ENCODE measurements around the gene UROS. TPM values are rescaled to one million over a fixed set of nuclear protein-coding genes. Genes with fewer than 3 reads are reported as not detected.
A peak's percentile ranks its signal among the peaks of the same experiment; 100 is the strongest.

UROS gene
- total RNA-seq, 4 donors from 2014 or later = 54.4 to 74.3 (median 69.6) TPM

DNA sequence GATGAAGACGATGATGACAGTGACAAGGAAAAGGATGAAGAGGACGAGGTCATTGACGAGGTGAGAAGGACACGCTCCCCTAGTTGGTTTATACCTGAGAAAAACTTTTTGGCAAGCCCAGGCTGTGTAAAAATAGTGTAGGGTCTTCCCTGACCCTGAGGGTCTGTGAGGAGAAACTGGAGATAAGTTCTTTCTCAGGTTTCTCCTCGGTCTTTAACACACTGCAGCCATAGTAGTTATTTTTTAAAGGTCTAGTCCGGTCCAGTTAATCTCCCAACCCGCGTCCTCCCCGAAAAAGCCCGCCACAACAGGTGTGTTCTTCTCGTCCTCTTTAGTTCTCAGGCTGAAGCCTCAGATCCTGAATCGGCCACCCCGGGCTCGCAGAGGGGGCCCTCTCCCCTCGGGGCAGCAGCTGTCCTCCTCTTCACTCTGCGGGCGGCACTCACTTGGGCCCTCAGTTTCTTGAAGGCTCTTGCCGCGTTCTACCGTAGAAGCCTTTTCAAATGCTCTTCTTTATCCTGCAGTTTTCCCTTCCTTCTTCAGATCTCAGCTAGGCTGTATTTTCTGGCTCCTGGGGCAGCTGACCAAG, 699 bp upstream of the UROS start:
- peak overlapping the region; percentile 89 to 98 (median 96) for H3K4me3 ChIP-seq (replicated peaks in 1 of 3)
- H3K4me1 ChIP-seq = peaks cover 27 to 30% of the 10 kb centered on the region in 2 donors
- no peaks in the 10 kb centered on the region for H3K9me3 ChIP-seq
- TF ChIP-seq, protein P1, sequence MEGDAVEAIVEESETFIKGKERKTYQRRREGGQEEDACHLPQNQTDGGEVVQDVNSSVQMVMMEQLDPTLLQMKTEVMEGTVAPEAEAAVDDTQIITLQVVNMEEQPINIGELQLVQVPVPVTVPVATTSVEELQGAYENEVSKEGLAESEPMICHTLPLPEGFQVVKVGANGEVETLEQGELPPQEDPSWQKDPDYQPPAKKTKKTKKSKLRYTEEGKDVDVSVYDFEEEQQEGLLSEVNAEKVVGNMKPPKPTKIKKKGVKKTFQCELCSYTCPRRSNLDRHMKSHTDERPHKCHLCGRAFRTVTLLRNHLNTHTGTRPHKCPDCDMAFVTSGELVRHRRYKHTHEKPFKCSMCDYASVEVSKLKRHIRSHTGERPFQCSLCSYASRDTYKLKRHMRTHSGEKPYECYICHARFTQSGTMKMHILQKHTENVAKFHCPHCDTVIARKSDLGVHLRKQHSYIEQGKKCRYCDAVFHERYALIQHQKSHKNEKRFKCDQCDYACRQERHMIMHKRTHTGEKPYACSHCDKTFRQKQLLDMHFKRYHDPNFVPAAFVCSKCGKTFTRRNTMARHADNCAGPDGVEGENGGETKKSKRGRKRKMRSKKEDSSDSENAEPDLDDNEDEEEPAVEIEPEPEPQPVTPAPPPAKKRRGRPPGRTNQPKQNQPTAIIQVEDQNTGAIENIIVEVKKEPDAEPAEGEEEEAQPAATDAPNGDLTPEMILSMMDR (IDR thresholded peaks at IDR 0.05) = no peak
- TF ChIP-seq POLR2A (IDR thresholded peaks at IDR 0.05) = no peak
- no peaks in the 10 kb centered on the region for H3K27me3 ChIP-seq
- peak overlapping the region in 2 of 3 donors; percentile 78 to 86 for H3K27ac ChIP-seq
- H3K36me3 ChIP-seq = peaks cover 10 to 19% of the 10 kb centered on the region in 2 donors
- intact Hi-C loops (cut with DNase I) = loop anchor here (10.0 kb wide), 1 partner anchor 109 kb away; the partner anchor contains the start of gene EDRF1
- 0 to 1% methylated on average over 20 of the region's 20 CpGs for WGBS, 2 donors
- no peak for DNase-seq

GRCh38 chr10:125820701-125821100, 2.4 kb downstream of the UROS start:
- Histone ChIP-seq H3K36me3 (no peaks in the 10 kb centered on the region), H3K4me1 (peaks cover 27% of the 10 kb centered on the region in 2 donors), H3K4me3 (replicated peaks in 1 of 3) (no peak overlapping the region), H3K27me3 (no peaks in the 10 kb centered on the region), H3K27ac (no peak overlapping the region), H3K9me3 (no peaks in the 10 kb centered on the region)
- intact Hi-C loops (cut with DNase I) = loop anchor here (10.0 kb wide), 1 partner anchor 106 kb away; the partner anchor contains the start of gene EDRF1
- DNase-seq = no peak
- WGBS, 2 donors = 63 to 67% methylated on average over 1 of the region's 1 CpG
- TF ChIP-seq, protein P1 (IDR thresholded peaks at IDR 0.05) = no peak
- TF ChIP-seq POLR2A (IDR thresholded peaks at IDR 0.05) = no peak

- intact Hi-C loops (cut with DNase I) = no loop called here
- no peak overlapping the region for H3K27ac ChIP-seq
- H3K36me3 ChIP-seq = peaks cover 11 to 12% of the 10 kb centered on the region in 2 donors
- H3K9me3 ChIP-seq = no peaks in the 10 kb centered on the region
- H3K4me1 ChIP-seq = peaks cover 7 to 10% of the 10 kb centered on the region in 2 donors
- H3K27me3 ChIP-seq = no peaks in the 10 kb centered on the region
- no peak for TF ChIP-seq POLR2A (IDR thresholded peaks at IDR 0.05)
- TF ChIP-seq, protein P1 (IDR thresholded peaks at IDR 0.05) = no peak
- no peak overlapping the region for H3K4me3 ChIP-seq (replicated peaks in 1 of 3)
- DNase-seq = no peak
- WGBS, 2 donors = 91 to 93% methylated on average over 6 of the region's 6 CpGs
Observed at GRCh38 chr10:125817337-125817946, 5.6 kb downstream of the UROS start.

- intact Hi-C loops (cut with DNase I) = no loop called here
- peaks cover 11 to 12% of the 10 kb centered on the region in 2 donors for H3K36me3 ChIP-seq
- no peak for DNase-seq
- no peaks in the 10 kb centered on the region for H3K9me3 ChIP-seq
- no peak overlapping the region for H3K27ac ChIP-seq
- no peak overlapping the region for H3K4me3 ChIP-seq (replicated peaks in 1 of 3)
- TF ChIP-seq, protein P1 (IDR thresholded peaks at IDR 0.05) = no peak
- no peak for TF ChIP-seq POLR2A (IDR thresholded peaks at IDR 0.05)
- 90 to 92% methylated on average over 4 of the region's 4 CpGs for WGBS, 2 donors
- H3K27me3 ChIP-seq = no peaks in the 10 kb centered on the region
- H3K4me1 ChIP-seq = peaks cover 0 to under 1% of the 10 kb centered on the region in 2 donors
Observed at GRCh38 chr10:125816548-125816947, 6.5 kb downstream of the UROS start.

GRCh38 chr10:125815764-125816163, 7.3 kb downstream of the UROS start:
- TF ChIP-seq, protein P1 (IDR thresholded peaks at IDR 0.05) = no peak
- TF ChIP-seq POLR2A (IDR thresholded peaks at IDR 0.05) = no peak
- intact Hi-C loops (cut with DNase I) = no loop called here
- no peak for DNase-seq
- Histone ChIP-seq H3K4me3 (replicated peaks in 1 of 3) (no peak overlapping the region), H3K27ac (no peak overlapping the region), H3K9me3 (no peaks in the 10 kb centered on the region), H3K27me3 (no peaks in the 10 kb centered on the region), H3K4me1 (no peaks in the 10 kb centered on the region), H3K36me3 (peaks cover 11 to 12% of the 10 kb centered on the region in 2 donors)
- WGBS, 2 donors = 0 to 50% methylated on average over 1 of the region's 1 CpG

Data from thyroid gland (tissue), 4 donors.